Measurements from ENCODE around the gene HLF. TPM values are rescaled to one million over a fixed set of nuclear protein-coding genes. Genes with fewer than 3 reads are reported as not detected.

The HLF gene
- total RNA-seq, 1 experiment from 2014 or later = 1.5 TPM

DNA sequence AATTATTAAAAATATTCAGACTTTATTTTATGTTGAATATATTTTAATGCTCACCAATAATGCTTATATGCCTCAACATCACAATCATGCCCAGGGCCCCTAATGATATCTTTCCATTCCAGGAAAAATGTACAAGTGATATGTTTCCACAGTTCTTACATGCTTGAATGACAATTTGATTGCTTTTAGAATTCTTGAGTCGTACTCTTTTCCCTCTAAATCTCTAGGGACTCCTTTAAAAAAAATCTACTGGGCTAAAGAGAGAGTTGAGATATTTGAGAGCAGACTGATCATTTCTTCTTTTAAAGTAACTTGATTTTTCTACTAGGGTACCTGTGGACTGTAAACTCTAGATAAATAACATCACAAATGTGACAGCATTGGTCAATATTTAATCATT is 18.2 kb upstream of the HLF start:
- Histone ChIP-seq H3K4me3 (replicated peaks in 1 of 2; ENCODE audit: low read depth in 1 of 2, low read length in 2 of 2) (no peak overlapping the region), H3K9ac (ENCODE audit: low read length) (no peak overlapping the region), H4K20me1 (ENCODE audit: insufficient read depth) (no peaks in the 10 kb centered on the region), H3K9me3 (ENCODE audit: control insufficient read depth in 1 of 2, insufficient read depth in 1 of 2, low read depth in 1 of 2, low read length in 2 of 2) (no peaks in the 10 kb centered on the region; a peak in 1 of 4 replicates), H3K79me2 (ENCODE audit: insufficient read depth, low read length) (no peaks in the 10 kb centered on the region), H3K4me1 (ENCODE audit: control insufficient read depth in 1 of 2, insufficient read depth in 2 of 2, low read length in 2 of 2) (no peaks in the 10 kb centered on the region), H2AFZ (ENCODE audit: low read depth, low read length, poor library complexity, severe bottlenecking) (no peak overlapping the region), H3K4me2 (ENCODE audit: low read length) (no peak overlapping the region), H3K27ac (ENCODE audit: low read depth, low read length) (no peak overlapping the region), H3K36me3 (ENCODE audit: control insufficient read depth in 1 of 2, insufficient read depth in 2 of 2, low read length in 2 of 2) (no peaks in the 10 kb centered on the region), H3K9me2 (ENCODE audit: insufficient read depth) (no peaks in the 10 kb centered on the region), H3K27me3 (ENCODE audit: insufficient read depth, low read length) (no peaks in the 10 kb centered on the region)
- TF ChIP-seq YY1 (IDR thresholded peaks at IDR 0.05; ENCODE audit: extremely low read depth, insufficient replicate concordance, low read depth, low read length) = no peak
- TF ChIP-seq ZFX (IDR thresholded peaks at IDR 0.05) = no peak
- TF ChIP-seq POLR2A (IDR thresholded peaks at IDR 0.05; ENCODE audit: borderline replicate concordance, extremely low read depth, insufficient read depth, insufficient read length) = no peak
- TF ChIP-seq POLR2AphosphoS5 (IDR thresholded peaks at IDR 0.05; ENCODE audit: low read depth, low read length) = no peak
- TF ChIP-seq JUND (IDR thresholded peaks at IDR 0.05) = no peak
- no peak for TF ChIP-seq REST (IDR thresholded peaks at IDR 0.05; ENCODE audit: low read depth)
- TF ChIP-seq SIN3A (IDR thresholded peaks at IDR 0.05; ENCODE audit: low read depth) = no peak
- TF ChIP-seq SRF (IDR thresholded peaks at IDR 0.05; ENCODE audit: low read depth) = no peak
- TF ChIP-seq MAX (IDR thresholded peaks at IDR 0.05) = no peak
- TF ChIP-seq TCF7L2 (IDR thresholded peaks at IDR 0.05; ENCODE audit: borderline replicate concordance, extremely low read depth, insufficient read depth, insufficient read length) = no peak
- TF ChIP-seq CEBPB (IDR thresholded peaks at IDR 0.05; ENCODE audit: low read depth) = no peak
- no peak for TF ChIP-seq EZH2phosphoT487 (IDR thresholded peaks at IDR 0.05; ENCODE audit: borderline replicate concordance)
- no peak for TF ChIP-seq EZH2 (IDR thresholded peaks at IDR 0.05)
- no peak for TF ChIP-seq EGR1 (IDR thresholded peaks at IDR 0.05; ENCODE audit: low read depth)
- TF ChIP-seq SP1 (IDR thresholded peaks at IDR 0.05; ENCODE audit: low read depth) = no peak
- TF ChIP-seq CBX3 (IDR thresholded peaks at IDR 0.05; ENCODE audit: low read depth) = no peak
- TF ChIP-seq RAD21 (IDR thresholded peaks at IDR 0.05; ENCODE audit: low read depth) = no peak
- ChIA-PET RAD21 (ENCODE audit: low non-redundant PET in 1 of 2, low total read pairs in 2 of 2, uncharacterized antibody in 2 of 2, unreplicated experiment in 2 of 2) (no interaction called here), POLR2A (no interaction called here), CTCF (no interaction called here)
- intact Hi-C loops (cut with micrococcal nuclease) = no loop called here
- ATAC-seq (no peak), DNase-seq (ENCODE audit: low read depth, low spot score) (no peak)
- no TSS peak for BruUV-seq (replicated peaks)

All from HCT116 (cell line).